Measurements from ENCODE around the gene PSMD7. TPM values are rescaled to one million over a fixed set of nuclear protein-coding genes. Genes with fewer than 3 reads are reported as not detected.

The PSMD7 gene
- total and polyA plus RNA-seq, 2 donors (not counting 1 experiment from before 2014, with no cell fraction given) = 34.1 to 60.8 TPM

DNA sequence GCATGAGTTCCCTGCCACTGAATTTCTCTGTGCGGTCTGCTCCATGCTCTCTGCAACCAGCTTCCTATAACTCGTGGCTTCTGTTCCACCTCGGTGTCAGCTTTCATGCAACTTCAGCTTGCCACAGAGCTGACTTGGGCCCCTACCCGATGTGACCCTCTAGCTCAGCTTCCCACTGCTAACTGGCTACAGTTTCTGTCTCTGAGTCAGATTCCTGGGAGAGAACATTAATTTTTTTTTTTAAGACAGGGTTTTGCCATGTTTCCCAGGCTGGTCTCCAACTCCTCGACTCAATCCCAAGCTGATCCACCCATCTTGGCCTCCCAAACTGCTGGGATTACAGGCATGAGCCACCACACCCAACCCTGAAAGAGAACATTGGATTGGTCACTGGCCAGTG, 35.5 kb upstream of the PSMD7 start:
- H3K36me3 ChIP-seq (replicated peaks in 1 of 2; ENCODE audit: control extremely low read depth in 1 of 2, control insufficient read depth in 1 of 2, extremely low read depth in 1 of 2, insufficient read depth in 2 of 2, low read length in 1 of 2) = no peaks in the 10 kb centered on the region
- H3K4me3 ChIP-seq (ENCODE audit: control extremely low read depth in 1 of 5, extremely low read depth in 1 of 5, insufficient read depth in 1 of 5, low read depth in 2 of 5, low read length in 4 of 5) = no peak overlapping the region
- Mint-ChIP-seq H3K27me3 (peaks cover 2% of the 10 kb centered on the region), H3K4me3 (no peak overlapping the region), H3K9me3 (ENCODE audit: insufficient read depth) (no peaks in the 10 kb centered on the region), H3K27ac (no peak overlapping the region), H3K4me1 (peaks cover 8% of the 10 kb centered on the region)
- H3K27ac ChIP-seq (ENCODE audit: low read length in 2 of 2) = no peak overlapping the region
- POLR2A ChIA-PET = no interaction called here
- no peaks in the 10 kb centered on the region for H3K27me3 ChIP-seq (replicated peaks in 1 of 4; ENCODE audit: control extremely low read depth in 1 of 4, control insufficient read depth in 3 of 4, insufficient read depth in 4 of 4, low read length in 3 of 4)
- CTCF ChIA-PET = no interaction called here
- H3K9ac ChIP-seq (ENCODE audit: low read length) = no peak overlapping the region
- no peak for TF ChIP-seq EZH2 (IDR thresholded peaks at IDR 0.05; ENCODE audit: borderline replicate concordance, insufficient read depth, low read depth, low read length, poor library complexity, severe bottlenecking)
- TF ChIP-seq, protein P1, sequence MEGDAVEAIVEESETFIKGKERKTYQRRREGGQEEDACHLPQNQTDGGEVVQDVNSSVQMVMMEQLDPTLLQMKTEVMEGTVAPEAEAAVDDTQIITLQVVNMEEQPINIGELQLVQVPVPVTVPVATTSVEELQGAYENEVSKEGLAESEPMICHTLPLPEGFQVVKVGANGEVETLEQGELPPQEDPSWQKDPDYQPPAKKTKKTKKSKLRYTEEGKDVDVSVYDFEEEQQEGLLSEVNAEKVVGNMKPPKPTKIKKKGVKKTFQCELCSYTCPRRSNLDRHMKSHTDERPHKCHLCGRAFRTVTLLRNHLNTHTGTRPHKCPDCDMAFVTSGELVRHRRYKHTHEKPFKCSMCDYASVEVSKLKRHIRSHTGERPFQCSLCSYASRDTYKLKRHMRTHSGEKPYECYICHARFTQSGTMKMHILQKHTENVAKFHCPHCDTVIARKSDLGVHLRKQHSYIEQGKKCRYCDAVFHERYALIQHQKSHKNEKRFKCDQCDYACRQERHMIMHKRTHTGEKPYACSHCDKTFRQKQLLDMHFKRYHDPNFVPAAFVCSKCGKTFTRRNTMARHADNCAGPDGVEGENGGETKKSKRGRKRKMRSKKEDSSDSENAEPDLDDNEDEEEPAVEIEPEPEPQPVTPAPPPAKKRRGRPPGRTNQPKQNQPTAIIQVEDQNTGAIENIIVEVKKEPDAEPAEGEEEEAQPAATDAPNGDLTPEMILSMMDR (IDR thresholded peaks at IDR 0.05) = no peak
- no peaks in the 10 kb centered on the region for H3K79me2 ChIP-seq (ENCODE audit: control insufficient read depth, insufficient read depth, low read length)
- WGBS (ENCODE audit: insufficient coverage) = 79% methylated on average over 4 of the region's 5 CpGs
- DNase-seq (no peak), ATAC-seq (ENCODE audit: low read depth) (no peak)
- intact Hi-C loops (cut with micrococcal nuclease) = no loop called here
- H2AFZ ChIP-seq (ENCODE audit: insufficient read depth, low read depth, low read length, poor library complexity, severe bottlenecking) = no peak overlapping the region
- H3K9me3 ChIP-seq (ENCODE audit: control extremely low read depth in 1 of 3, control insufficient read depth in 2 of 3, insufficient read depth in 1 of 3, low read length in 2 of 3) = no peaks in the 10 kb centered on the region
- peaks cover 6 to 10% of the 10 kb centered on the region in 2 donors for H3K4me1 ChIP-seq (ENCODE audit: control insufficient read depth in 2 of 2, insufficient read depth in 2 of 2, low read length in 2 of 2)
- H4K20me1 ChIP-seq (ENCODE audit: control insufficient read depth, insufficient read depth, low read length, poor library complexity, severe bottlenecking) = no peaks in the 10 kb centered on the region
- no peak overlapping the region for H3K4me2 ChIP-seq (replicated peaks; ENCODE audit: low read depth, low read length, poor library complexity, severe bottlenecking)

DNA sequence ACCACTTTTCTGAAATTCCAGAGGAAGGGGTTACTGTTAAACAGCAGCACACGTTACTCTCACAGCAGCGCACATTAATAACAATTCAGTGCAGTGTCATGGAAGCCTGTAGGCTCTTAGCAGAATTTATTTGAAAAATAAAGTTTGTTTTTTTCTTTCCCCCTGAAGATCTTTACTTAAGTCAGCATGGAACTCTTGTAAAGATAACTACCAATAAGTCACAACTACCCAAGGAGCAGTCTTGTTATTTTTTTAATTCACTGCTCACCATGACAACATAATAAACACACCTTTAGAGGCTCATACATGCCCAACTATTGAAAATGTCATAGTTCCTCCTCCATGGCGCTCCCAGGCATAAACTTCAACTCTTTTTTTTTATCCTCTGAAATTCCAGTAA, 31.8 kb upstream of the PSMD7 start:
- 78% methylated on average over 1 of the region's 3 CpGs for WGBS (ENCODE audit: insufficient coverage)
- peaks cover 0 to under 1% (median 0%) of the 10 kb centered on the region in 4 experiments for H3K27me3 ChIP-seq (replicated peaks in 1 of 4; ENCODE audit: control extremely low read depth in 1 of 4, control insufficient read depth in 3 of 4, insufficient read depth in 4 of 4, low read length in 3 of 4)
- Mint-ChIP-seq H3K27me3 (peaks cover 5% of the 10 kb centered on the region), H3K4me1 (no peaks in the 10 kb centered on the region), H3K4me3 (no peak overlapping the region), H3K27ac (no peak overlapping the region), H3K9me3 (ENCODE audit: insufficient read depth) (no peaks in the 10 kb centered on the region)
- no peak overlapping the region for H3K4me2 ChIP-seq (replicated peaks; ENCODE audit: low read depth, low read length, poor library complexity, severe bottlenecking)
- no peak for DNase-seq
- H3K36me3 ChIP-seq (replicated peaks in 1 of 2; ENCODE audit: control extremely low read depth in 1 of 2, control insufficient read depth in 1 of 2, extremely low read depth in 1 of 2, insufficient read depth in 2 of 2, low read length in 1 of 2) = no peaks in the 10 kb centered on the region
- H3K79me2 ChIP-seq (ENCODE audit: control insufficient read depth, insufficient read depth, low read length) = no peaks in the 10 kb centered on the region
- H4K20me1 ChIP-seq (ENCODE audit: control insufficient read depth, insufficient read depth, low read length, poor library complexity, severe bottlenecking) = no peaks in the 10 kb centered on the region
- intact Hi-C loops (cut with micrococcal nuclease) = no loop called here
- H3K9me3 ChIP-seq (ENCODE audit: control extremely low read depth in 1 of 3, control insufficient read depth in 2 of 3, insufficient read depth in 1 of 3, low read length in 2 of 3) = no peaks in the 10 kb centered on the region
- H3K4me1 ChIP-seq (ENCODE audit: control insufficient read depth in 2 of 2, insufficient read depth in 2 of 2, low read length in 2 of 2) = no peaks in the 10 kb centered on the region
- H3K27ac ChIP-seq (ENCODE audit: low read length in 2 of 2) = no peak overlapping the region
- no peak overlapping the region for H3K4me3 ChIP-seq (ENCODE audit: control extremely low read depth in 1 of 5, extremely low read depth in 1 of 5, insufficient read depth in 1 of 5, low read depth in 2 of 5, low read length in 4 of 5)
- no peak overlapping the region for H2AFZ ChIP-seq (ENCODE audit: insufficient read depth, low read depth, low read length, poor library complexity, severe bottlenecking)
- H3K9ac ChIP-seq (ENCODE audit: low read length) = no peak overlapping the region
- ChIA-PET CTCF (no interaction called here), POLR2A (no interaction called here)
- no peak for ATAC-seq (ENCODE audit: low read depth)
- no peak for TF ChIP-seq EZH2 (IDR thresholded peaks at IDR 0.05; ENCODE audit: borderline replicate concordance, insufficient read depth, low read depth, low read length, poor library complexity, severe bottlenecking)
- TF ChIP-seq, protein P1 (IDR thresholded peaks at IDR 0.05) = no peak

All from B cell (primary cell).